ENCODE data around the gene PI16.
"Not testable (repeated sequence)": the region's sequence is repeated elsewhere in the genome, so short reads cannot be mapped to it uniquely, and the experiment has no call there.

PI16 gene

DNA sequence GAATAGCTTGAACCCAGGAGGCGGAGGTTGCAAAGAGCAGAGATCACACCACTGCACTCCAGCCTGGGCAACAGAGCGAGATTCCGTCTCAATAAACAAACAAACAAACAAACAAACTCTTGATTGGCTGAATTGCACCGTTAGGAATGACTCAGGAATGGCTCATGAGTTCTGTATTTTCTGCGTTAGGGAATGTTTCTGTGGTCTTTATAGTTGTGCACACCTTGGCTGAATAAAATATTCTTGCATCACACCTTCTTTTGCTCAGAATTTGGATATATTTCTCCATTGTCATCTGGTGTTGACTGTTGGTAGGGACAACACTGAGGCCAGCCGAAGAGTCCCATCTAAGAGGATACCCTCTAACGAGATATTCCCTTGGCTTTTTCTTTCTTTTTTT is 19.6 kb upstream of the PI16 start:
- no peak overlapping the region for H3K4me3 ChIP-seq (replicated peaks; ENCODE audit: low read depth, low read length)
- TF ChIP-seq, protein P1, sequence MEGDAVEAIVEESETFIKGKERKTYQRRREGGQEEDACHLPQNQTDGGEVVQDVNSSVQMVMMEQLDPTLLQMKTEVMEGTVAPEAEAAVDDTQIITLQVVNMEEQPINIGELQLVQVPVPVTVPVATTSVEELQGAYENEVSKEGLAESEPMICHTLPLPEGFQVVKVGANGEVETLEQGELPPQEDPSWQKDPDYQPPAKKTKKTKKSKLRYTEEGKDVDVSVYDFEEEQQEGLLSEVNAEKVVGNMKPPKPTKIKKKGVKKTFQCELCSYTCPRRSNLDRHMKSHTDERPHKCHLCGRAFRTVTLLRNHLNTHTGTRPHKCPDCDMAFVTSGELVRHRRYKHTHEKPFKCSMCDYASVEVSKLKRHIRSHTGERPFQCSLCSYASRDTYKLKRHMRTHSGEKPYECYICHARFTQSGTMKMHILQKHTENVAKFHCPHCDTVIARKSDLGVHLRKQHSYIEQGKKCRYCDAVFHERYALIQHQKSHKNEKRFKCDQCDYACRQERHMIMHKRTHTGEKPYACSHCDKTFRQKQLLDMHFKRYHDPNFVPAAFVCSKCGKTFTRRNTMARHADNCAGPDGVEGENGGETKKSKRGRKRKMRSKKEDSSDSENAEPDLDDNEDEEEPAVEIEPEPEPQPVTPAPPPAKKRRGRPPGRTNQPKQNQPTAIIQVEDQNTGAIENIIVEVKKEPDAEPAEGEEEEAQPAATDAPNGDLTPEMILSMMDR (IDR thresholded peaks at IDR 0.05; ENCODE audit: low read depth, low read length, missing control alignments), result no peak
- DNase-seq (ENCODE audit: extremely low read depth, low read depth), result no peak

DNA sequence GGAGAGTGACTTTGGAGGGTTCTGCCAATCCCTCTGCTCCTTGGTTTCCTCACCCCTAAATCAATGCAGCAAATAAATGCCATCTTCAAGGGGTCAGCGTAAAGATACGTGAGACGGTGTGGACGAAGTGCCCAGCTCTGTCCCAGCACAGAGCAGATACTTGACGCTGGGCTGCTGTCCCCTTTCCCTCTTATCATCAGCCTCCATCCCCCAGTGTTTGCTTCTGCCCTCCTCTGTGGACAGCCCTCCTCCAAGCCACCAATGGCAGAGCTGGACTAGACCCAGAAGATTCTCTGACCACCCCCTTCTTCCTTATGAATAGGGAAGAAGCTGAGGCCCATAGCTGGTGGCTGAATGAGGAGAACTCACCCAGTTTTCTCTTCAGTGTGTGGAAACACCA is 17.7 kb upstream of the PI16 start:
- no peak overlapping the region for H3K4me3 ChIP-seq (replicated peaks; ENCODE audit: low read depth, low read length)
- no peak for DNase-seq (ENCODE audit: extremely low read depth, low read depth)
- TF ChIP-seq, protein P1 (IDR thresholded peaks at IDR 0.05; ENCODE audit: low read depth, low read length, missing control alignments), result no peak

DNA sequence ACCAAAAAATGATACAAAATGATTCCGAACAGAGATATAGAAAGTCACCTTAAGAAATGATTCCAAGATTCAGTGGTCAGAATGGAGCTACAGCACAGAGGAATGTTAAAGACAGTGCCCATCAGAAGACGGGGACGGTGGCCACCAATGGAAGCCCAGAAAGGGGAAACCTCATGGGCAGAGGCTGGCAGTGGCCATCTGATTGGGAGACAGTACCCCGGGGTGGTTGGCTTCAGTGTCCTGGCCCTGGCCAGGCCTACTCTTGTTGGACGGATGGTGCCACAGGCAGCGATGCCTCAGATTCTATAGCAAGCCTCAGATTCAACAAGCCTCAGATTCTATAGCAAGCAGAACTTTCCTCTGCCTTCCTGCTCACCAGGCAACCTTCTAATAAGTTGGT is 16.6 kb upstream of the PI16 start:
- DNase-seq (ENCODE audit: extremely low read depth, low read depth), result no peak
- TF ChIP-seq, protein P1 (IDR thresholded peaks at IDR 0.05; ENCODE audit: low read depth, low read length, missing control alignments), result no peak
- no peak overlapping the region for H3K4me3 ChIP-seq (replicated peaks; ENCODE audit: low read depth, low read length)

GRCh38 chr6:36938536-36938935 is 16.0 kb upstream of the PI16 start:
- no peak overlapping the region for H3K4me3 ChIP-seq (replicated peaks; ENCODE audit: low read depth, low read length)
- TF ChIP-seq, protein P1 (IDR thresholded peaks at IDR 0.05; ENCODE audit: low read depth, low read length, missing control alignments), result no peak
- no peak for DNase-seq (ENCODE audit: extremely low read depth, low read depth)

DNA sequence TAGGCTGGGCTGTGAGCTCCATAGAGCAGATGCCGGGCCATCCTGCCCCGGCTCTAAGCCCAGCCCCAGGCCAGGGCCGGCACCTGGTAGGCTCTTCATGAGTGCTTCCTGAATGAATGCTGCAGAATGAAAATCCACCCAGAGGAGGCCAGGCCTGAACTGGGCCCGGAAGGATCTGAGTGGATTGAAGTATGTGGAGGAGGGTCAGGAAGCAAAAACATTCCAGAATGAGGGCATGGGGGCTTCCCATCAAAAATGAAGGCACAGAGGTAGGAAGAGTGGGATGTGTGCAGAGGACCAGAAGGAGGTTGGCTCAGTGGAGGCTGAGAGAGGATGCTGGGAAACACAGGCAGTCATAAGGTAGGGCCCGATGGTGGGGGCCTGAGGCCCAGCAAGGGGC is 15.5 kb upstream of the PI16 start:
- H3K4me3 ChIP-seq (replicated peaks; ENCODE audit: low read depth, low read length); DNase-seq (ENCODE audit: extremely low read depth, low read depth): not testable (repeated sequence)

GRCh38 chr6:36940027-36940426 is 14.5 kb upstream of the PI16 start:
- H3K4me3 ChIP-seq (replicated peaks; ENCODE audit: low read depth, low read length), result no peak overlapping the region
- no peak for DNase-seq (ENCODE audit: extremely low read depth, low read depth)
- TF ChIP-seq, protein P1 (IDR thresholded peaks at IDR 0.05; ENCODE audit: low read depth, low read length, missing control alignments), result no peak

DNA sequence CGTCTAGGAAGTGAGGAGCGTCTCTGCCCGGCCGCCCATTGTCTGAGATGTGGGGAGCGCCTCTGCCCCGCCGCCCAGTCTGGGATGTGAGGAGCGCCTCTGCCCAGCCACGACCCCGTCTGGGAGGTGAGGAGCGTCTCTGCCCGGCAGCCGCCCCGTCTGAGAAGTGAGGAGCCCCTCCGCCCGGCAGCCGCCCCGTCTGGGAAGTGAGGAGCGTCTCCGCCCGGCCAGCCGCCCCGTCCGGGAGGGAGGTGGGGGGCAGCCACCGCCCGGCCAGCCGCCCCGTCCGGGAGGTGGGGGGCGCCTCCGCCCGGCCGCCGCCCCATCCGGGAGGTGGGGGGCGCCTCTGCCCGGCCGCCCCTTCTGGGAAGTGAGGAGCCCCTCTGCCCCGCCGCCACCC is 13.0 kb upstream of the PI16 start:
- not testable (repeated sequence) for H3K4me3 ChIP-seq (replicated peaks; ENCODE audit: low read depth, low read length); DNase-seq (ENCODE audit: extremely low read depth, low read depth)

DNA sequence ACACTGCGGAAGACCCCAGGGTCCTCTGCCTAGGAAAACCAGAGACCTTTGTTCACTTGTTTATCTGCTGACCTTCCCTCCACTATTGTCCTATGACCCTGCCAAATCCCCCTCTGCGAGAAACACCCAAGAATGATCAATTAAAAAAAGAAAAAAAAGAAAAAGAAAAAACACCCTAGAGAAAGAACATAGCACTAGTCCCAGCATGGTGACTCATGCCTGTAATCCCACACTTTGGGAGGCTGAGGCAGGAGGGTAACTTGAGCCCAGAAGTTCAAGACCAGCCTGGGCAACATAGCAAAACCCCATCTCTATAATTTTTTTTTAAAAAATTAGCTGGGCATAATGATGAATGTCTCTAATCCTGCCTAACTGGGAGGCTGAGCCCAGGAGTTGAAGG is 12.2 kb upstream of the PI16 start:
- not testable (repeated sequence) for DNase-seq (ENCODE audit: extremely low read depth, low read depth); H3K4me3 ChIP-seq (replicated peaks; ENCODE audit: low read depth, low read length)

DNA sequence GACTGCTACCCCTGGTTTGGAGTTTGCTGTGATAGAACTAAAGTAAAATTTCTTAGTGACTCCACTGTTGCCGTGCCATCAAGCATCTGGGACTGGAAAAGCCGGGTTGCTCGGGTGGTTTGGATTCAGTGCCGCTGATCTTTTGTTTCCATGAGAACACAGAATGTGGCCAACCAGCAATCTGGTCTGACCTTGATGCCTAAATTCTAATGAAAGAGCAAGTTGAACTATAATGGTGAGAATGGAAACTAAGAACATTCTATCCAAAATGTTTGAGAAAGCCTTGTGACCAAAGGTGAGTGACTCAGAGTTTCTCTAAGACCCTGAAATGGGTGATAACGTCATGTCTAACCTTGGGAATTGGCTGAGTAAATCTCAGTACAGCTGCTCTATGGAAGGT is 9.9 kb upstream of the PI16 start:
- no peak overlapping the region for H3K4me3 ChIP-seq (replicated peaks; ENCODE audit: low read depth, low read length)
- TF ChIP-seq, protein P1 (IDR thresholded peaks at IDR 0.05; ENCODE audit: low read depth, low read length, missing control alignments), result no peak
- DNase-seq (ENCODE audit: extremely low read depth, low read depth), result no peak

Data from HFF-Myc (cell line).